HG02610 (cell line): ENCODE results near the gene KIF21B.
"Not testable (repeated sequence)": the region's sequence is repeated elsewhere in the genome, so short reads cannot be mapped to it uniquely, and the experiment has no call there.

Source experiments
- ATAC-seq: cut with Tn5 transposase; IDR thresholded peaks from one replicate; pipeline ENCODE4 v1.9.1; 2021; ENCODE audit warnings: mild to moderate bottlenecking, moderate library complexity; ENCODE audit not compliant: unreplicated experiment

Gene KIF21B

DNA sequence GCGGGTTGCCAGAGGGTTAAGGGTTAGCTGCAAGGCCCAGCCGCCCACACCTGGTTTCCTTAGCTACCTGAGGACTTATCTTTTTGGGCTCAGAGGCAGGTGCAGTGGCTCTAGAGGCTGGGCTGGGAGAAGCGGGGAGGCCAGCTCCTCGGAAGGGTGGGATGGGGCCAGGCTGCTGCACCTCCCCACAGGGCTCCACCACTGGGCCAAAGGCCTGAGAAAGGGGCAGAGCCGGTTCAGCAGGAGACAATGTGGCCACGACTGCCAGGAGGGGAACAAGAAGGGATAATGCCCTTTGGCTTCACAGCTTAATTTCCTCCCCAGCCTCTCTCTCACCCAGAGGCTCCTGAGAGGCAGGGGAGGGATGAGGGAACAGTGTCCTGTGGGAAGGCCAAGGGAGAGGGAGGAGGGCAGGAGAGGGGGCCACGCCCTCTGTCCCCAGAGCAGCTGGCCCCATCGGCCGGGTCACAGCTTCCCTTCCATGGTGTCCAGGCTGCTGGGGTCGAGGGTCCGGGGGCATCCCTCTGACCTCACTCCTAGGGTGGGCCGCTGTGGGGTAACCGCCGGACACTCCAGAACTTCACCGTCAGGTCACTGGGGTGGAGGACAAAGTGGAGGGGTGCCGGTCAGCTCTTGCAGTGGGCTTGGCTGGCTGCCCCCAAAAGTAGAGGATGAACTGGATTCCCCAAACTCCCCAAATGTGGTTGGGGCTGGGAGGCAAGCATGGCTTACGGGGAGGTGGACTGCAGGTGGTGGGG is 50.4 kb downstream of the KIF21B start:
- ATAC-seq, result no peak

DNA sequence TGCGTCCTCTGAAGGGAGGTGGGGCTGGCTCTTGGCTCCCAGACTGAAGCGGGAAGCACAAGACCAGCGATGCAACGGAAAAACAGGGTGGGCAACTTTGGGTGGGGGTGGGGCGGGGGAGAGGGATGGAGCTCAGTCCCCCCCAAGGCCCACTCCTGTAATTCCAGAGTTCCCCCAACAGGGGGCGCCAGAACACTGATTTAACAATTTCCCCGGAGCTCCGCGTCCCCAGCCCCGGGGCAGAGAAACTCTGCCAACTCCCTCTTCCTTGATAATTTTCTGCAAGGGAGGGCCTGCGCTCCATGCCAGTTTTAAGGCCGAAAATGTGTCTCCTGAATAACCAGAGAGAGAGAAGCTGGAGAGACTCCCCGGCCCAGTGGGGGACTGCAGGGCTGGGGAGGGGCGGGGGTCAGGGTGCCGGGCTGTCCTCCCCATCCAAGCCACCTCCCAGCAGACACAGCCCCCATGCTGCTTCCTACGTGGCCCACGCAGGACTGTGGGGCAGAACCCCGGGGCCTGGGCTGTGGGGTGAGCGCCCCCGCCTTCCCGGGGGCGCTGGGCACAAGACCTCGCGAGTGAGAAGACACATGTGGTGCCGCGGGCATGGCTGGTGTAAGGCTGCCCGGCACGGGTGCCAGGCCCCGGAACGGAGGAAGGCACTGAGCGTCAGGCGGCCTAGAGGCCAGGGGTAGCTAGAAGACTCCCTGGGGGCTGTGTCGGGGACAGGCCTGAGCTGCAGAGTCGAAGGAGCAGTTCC is 51.4 kb downstream of the KIF21B start:
- ATAC-seq, result no peak

DNA sequence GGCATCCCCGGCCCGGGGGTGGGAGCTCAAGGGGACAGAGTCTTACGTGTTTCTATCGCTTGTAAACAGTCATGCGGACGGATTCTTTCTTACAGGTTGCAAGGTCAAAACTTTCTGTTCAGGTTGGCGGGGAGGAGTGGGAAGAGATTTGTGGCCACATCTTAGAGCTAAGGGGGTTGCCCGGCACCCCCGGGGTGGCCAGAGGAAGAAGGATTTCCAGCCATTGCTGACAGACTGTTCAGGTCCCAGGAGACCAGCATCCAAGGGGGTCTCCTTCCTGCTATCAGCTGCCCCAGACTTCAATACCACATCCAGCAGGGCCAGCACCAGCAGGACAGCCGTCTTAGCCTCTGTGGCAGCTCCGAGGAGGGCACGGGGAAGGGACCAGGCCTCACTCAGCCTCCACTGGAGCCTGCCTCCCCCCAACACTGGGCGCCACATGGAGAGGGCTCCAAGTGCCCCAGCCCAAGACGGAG is 52.0 kb downstream of the KIF21B start:
- peak; percentile 59 for ATAC-seq

DNA sequence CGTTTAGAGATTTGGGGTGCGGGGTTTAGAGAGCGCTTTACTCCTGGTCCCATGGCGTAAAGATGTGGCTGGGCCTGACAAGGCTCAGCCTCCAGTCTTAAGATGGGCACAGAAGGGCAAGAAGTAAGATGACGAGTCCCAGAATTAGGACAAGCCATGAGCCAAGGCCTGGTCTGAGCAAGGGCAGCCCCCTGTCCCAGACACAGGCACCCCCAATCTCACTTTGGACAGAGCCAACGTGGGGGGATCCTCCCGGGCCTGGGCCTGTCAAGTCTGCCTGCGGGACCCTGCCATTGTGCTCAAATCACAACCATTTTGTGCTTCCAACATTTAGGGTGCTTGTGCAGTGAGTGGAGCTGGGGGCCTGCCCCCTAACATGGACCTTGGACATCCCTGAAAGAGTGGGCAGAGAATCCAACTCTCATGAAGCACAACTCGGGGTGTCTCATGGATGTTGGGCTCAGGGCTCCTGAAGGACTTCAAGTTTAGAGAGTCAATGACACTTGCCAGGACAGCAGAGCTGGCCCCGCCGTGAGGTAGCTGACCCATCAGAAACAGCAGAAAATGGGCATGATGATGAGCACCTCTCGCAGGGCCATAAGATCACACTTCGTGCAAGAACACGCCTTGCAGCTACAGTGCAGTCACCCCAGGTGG is 52.6 kb downstream of the KIF21B start:
- no peak for ATAC-seq

DNA sequence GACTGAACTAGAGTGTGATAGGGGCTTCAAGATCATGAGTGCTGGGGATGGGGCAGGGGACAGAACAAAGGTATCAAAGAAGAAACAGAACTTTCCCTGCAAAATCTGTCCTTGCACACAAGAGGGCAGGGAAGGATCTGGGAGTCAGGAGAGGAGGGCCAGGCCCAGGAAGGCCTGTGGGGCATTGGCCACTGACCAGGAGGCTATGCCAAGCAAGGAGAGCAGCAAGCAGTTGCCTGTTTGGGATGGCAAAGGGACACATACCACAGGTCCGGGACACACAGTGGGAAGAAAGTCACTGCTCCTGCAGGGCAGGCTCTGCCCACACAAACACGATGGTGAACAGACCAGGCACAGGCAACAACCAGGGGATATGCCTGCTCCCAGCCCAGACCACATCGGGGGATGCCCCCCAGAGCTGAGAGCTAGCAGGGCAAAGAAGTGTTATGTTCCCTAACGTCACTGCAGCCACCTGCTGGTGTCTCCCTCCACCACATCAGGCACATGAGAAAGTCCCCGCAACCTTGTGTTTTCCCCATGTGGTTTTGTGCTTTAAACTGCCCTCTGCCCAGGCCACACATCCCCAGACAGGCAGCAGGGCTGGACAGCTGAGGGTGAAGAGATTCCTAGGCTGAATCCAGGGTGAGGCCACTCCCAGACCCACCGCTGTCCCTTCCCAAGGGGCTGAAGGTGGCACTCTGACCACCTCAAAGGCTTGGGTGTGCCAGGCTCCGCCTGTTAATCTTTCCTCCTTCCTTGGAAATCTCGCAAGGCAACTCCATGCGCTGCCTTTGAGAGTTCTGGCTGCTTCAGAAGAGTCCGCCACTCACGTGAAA is 53.6 kb downstream of the KIF21B start:
- peak; percentile 80 for ATAC-seq

DNA sequence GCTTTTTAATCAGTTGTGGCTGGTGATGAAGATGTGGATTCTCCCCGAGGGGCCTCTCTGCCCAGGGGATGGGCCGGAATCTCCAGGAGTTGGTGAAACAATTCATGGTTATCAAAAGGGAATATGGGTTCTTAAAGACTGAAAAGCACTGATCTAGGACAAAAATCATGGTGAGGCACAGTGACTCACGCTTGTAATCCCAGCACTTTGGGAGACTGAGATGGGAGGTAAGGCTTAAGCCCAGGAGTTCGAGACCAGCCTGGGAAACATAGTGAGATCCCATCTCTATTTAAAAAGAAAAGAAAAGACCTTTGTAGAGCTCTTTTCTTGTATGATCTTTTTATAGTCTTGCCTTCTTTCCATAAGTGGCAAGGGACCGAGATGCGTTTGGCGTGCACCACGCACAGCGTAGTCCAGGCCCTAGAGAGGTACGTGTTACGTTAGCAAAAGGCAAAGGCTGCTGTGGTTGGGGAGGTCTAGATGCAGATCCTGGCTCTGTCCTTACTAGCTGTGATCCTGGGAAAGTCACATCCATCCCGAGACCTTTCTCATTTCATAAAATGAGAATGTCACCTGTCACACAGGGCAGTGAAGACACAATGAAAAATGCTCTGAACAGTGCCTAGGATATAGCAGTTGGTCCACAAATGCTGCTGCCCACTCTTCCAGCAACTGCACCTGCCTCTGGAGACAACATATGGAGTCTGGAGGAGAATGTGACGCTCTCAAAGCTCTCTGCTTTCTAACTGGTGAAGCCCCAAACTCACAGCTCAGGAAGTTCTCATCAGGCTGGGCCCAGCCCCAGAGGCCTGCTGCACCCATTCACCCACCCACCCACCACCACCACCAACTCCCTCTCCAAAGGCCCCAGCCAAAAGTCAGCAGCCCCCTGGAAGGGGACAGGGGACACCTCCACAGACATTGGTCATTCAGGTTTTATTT is 54.8 kb downstream of the KIF21B start:
- no peak for ATAC-seq

DNA sequence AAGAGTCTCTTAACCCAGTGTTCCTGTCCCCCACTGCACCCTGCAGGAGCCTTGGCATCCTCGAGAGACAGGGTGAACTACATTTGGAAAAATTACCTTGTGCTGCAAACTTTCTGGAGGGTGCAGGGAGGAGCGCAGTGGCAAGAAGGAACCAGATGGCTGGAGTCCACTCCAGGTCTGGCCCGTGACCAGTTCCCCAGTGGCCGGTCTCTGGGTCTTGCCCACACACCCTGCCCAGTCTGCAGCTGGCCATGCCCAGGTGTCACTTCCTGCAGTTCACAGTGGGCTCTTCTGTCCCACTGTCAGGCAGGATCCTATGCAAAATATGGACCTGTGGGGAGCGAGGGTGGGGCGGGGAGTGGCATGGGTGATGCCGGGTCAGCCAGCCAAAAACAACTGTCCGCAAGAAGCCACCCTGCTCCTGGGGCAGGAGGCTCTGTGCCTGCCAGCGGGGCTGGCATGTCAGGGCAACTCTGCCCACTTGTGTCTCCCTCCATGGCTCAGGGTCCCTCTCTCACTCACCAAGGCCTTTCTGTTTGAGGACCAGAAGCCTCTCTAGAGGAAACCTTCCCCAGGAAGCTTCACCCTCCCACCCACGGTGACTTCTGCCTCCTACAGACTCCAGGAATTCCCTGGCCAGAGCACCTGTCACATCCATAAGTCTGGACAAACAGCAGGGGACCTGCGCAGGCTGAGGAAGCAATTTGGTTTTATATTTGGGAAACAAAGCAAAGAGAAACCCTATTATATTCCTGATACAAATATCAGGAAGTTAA is 55.6 kb downstream of the KIF21B start:
- no peak for ATAC-seq

DNA sequence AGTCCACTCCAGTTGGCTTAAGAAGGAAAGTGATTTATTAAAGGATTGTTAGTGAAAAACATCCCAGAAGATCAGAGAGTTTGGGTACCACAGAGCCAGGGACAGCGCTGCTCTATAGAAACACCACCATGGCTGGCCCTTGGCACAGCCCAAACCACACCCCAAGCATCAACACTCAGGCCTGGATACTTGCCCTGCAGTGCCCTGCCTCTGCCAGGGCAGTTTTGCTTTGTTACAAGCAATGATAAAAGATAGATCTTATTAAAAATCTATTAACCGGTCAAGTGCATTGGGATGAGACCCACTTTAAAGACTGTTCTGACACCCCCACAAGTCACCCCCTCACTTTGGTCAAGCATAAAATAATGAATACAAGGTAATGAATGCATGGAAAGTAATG is 56.6 kb downstream of the KIF21B start:
- no peak for ATAC-seq

DNA sequence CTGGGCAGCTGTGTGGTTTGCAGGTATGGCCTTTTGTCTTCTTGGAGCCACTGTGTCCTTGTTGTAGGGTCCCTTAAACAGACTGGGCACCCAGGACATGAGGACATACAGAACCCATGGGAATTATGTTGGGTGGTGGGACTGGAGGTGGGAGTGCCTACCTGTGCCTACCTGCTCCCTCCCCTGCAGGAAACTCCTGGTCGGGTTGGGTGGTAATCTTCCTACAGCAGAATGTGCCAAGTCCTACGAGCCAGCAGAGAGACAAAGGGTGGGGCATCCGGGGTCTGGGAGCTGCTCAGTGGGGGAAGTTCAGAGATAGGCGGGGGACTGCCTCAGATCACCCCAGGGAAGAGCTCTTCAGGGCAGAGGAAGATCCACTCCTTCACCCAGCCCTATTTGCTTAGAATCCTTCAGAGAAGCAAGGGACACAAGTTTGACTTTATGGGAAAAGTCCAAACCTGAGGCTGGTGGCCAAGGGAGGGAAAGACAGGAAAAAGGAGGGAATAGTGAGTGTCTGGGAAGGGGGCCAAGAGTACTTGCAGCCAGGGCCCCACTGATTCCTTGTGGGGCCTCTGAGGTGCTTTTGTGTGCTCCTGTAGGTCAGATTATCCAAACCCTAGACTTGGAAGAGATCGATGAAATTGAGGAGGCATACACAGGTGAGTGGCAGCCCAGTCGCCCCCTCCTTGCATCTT is 58.3 kb downstream of the KIF21B start:
- no peak for ATAC-seq

DNA sequence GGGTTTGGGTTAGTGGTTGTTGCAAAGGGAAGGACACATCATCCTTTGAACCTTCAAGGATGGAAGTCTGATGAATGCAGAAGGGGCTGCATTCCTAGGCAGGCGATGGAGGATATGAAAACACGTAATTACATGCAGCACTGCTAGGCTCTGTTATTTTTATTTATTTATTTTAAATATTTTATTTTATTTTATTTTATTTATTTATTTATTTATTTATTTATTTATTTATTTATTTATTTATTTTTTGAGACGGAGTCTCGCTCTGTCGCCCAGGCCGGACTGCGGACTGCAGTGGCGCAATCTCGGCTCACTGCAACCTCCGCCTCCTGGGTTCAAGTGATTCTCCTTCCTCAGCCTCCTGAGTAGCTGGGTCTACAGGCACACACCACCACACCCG is 59.6 kb downstream of the KIF21B start:
- not testable (repeated sequence) for ATAC-seq

DNA sequence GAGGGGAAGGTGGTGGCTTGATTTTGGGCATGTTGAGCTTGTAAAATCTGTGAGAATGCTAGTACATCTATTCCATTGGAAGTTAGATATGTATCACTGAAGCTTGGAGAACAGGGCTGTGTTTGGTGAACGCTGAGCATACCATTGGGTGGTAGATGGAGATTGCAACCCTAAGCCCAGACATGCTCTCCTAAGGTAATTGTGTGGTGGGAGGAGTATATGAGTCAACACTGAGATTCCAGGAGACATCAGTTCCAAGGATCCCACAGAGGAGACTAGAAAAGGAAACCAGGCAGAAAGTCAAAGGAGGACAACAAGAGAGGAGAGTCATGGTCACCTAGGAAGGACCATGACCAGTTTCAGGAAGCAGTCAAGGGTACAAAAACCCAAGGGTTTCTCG is 60.4 kb downstream of the KIF21B start:
- ATAC-seq, result no peak

DNA sequence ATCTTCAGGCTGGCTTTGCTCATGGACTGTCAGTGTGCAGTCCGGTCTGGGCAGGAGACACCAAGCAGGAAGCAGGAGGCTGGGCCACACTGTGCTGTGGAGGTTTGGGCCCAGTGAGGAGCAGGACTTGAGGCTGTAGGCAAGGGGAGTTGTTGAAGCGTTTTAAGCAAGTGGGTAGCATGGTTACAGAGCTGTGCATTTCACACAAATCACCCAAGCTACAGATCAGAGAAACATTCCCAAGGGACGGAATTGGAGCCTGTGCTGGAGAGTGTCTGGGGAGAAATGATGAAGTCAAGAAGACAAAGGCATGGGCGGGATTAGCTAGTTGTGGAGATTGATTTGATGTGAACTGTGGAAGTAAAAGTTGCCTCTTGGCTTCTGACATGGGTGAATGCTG is 60.9 kb downstream of the KIF21B start:
- no peak for ATAC-seq

DNA sequence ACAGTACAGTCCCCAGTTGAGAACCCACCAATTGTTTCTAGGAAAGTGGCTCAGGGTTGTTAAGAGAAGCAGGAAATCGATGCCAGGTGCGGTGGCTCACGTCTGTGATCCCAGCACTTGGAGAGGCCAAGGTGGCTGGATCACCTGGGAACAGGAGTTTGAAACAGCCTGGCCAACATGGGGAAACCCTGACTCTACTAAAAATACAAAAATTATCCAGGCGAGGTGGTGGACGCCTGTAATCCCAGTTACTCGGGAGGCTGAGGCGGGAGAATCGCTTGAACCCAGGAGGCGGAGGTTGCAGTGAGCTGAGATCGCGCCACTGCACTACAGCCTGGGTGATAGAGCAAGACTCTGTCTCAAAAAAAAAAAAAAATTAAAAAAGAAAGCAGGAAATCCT is 61.4 kb downstream of the KIF21B start:
- not testable (repeated sequence) for ATAC-seq

DNA sequence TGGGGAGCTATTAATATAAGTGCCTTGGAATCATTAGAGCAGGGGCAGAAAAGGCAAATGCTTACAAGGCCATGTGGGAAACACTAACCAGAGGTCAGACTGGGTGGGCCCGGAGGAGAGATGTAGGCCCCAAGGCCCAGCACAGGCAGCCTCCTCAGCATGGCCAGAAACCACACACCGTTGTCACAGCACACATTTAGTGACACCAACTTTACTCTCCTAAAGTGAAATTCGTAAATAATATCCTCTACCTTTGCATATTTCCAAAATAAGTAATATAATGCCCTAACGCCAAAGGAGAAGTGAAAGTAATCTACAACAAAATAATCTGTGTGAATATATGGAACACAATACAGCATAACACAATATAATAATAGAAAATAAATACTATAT is 62.6 kb downstream of the KIF21B start:
- ATAC-seq, result no peak

DNA sequence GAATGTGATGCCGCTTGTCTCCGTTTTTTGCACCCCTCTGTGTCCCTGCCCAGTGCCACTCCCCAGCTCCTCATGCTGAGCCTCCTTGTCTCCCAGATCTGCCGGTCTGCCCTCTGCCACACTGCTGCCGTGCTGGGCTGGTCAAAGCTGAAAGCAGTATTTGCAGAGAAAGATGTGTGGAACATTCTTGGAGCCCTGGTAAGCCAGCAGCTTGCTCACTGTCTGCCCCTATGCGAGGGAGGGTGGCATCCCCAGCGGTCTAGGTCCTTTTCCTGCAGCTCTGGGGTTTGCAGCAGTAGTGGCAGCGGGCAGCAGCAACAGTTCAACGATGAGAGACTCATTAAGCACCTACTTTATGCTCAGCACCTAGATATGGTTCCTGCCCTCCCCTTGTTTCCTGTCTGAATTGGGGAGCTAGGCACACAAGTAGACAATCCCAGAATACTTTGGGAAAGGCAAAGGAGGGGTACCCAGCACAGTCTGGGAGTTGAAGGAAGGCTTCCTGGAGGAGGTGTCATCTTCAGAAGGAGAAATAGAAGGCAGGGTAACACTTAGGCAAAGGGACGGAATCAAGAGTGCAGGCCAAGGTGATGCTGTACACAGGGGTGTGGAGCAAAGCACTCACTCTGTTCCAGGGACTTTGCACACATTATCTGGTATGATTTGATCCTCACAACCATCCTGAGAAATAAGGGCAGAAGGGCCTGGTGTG is 63.1 kb downstream of the KIF21B start:
- ATAC-seq, result no peak

DNA sequence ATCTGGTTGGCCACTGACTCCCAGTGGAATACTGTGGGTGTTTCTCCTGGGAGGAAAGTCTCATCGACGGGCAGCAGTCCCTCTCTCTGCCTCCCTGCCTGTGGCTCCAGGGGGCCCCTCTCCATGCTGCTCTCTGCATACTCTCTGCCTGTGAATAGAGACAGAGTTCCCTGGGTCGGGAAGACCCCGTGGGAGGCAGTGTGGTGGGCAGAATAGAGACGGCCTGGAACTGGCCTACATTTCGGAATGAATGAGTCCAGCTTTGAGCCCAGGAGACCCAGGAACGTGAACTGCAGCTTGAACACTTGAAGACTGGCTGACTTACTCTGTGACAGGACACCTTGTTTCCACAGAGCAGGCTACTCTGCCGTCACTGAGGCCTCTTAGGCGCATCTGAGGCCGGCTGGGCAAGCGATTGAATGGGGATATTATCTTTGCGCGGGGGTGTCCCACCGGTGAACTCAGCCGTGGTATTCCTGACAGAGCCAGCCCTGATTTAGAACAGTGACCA is 64.0 kb downstream of the KIF21B start:
- no peak for ATAC-seq

DNA sequence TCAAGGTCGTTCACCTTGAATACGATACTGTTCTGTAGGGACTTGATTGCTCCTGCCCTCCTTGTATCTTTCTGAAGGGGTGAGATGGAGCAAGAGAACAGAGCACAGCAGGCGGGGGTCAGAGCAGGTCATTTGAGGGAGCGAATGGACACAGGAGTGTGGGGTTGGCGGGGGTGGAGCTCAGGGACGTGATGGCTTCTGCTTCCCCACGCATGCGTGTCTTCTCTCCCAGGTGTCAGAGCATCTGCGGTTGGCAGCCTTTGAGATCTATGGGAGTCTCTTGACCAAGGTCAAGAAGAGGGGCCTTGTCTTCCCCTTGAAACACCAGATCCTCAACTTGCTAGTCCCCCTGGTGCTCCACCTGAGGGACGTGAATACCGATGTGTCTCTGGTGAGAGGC is 64.9 kb downstream of the KIF21B start:
- ATAC-seq, result no peak

DNA sequence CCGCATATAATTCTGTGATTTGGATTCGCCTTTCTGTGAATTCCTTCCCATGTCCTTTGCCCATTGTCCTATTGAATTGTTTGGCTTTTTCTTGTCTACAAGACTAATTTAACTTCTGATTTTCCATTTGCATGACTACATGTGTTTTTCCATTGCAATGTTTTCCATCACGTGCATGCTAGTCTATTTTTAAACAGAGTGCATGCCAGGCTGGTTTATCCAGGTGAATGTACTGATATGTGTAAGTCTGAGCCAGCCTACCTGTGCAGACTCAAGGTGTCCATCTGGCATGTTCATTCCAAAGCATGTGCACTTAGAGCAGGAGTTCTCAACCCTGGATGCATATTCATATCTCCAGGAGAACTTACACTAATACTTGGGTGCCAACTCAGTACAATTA is 69.1 kb downstream of the KIF21B start:
- ATAC-seq, result no peak
